ENCODE measurements around the gene BSND. TPM values are rescaled to one million over a fixed set of nuclear protein-coding genes. Genes with fewer than 3 reads are reported as not detected.
"Not testable (repeated sequence)": the region's sequence is repeated elsewhere in the genome, so short reads cannot be mapped to it uniquely, and the experiment has no call there.

Gene BSND
- 1 to 10 TPM; 4.0 to 4.5 (median 4.5) TPM for polyA plus RNA-seq (ENCODE audit: insufficient read length in 3 of 3)
- long read RNA-seq, donor 1, full-length matches to known transcripts, result 2 of 2 reads
- long read RNA-seq, donor 1, partial matches to known transcripts, result 0 of 2 reads
- long read RNA-seq, donor 1, other reads (novel, unspliced or antisense), result 0 of 2 reads
- long read RNA-seq, donor 2, full-length matches to known transcripts, result 6 of 6 reads
- long read RNA-seq, donor 2, partial matches to known transcripts, result 0 of 6 reads
- long read RNA-seq, donor 2, other reads (novel, unspliced or antisense), result 0 of 6 reads
- long read RNA-seq, donor 3, full-length matches to known transcripts, result 2 of 2 reads
- long read RNA-seq, donor 3, partial matches to known transcripts, result 0 of 2 reads
- long read RNA-seq, donor 3, other reads (novel, unspliced or antisense), result 0 of 2 reads
- long read RNA-seq, donor 4, full-length matches to known transcripts, result 3 of 3 reads
- long read RNA-seq, donor 4, partial matches to known transcripts, result 0 of 3 reads
- long read RNA-seq, donor 4, other reads (novel, unspliced or antisense), result 0 of 3 reads
- long read RNA-seq, donor 5, full-length matches to known transcripts, result 2 of 2 reads
- long read RNA-seq, donor 5, partial matches to known transcripts, result 0 of 2 reads
- long read RNA-seq, donor 5, other reads (novel, unspliced or antisense), result 0 of 2 reads
- long read RNA-seq, donor 6, full-length matches to known transcripts, result 7 of 7 reads
- long read RNA-seq, donor 6, partial matches to known transcripts, result 0 of 7 reads
- long read RNA-seq, donor 6, other reads (novel, unspliced or antisense), result 0 of 7 reads
- long read RNA-seq, donor 7, full-length matches to known transcripts, result 1 of 1 reads
- long read RNA-seq, donor 7, partial matches to known transcripts, result 0 of 1 reads
- long read RNA-seq, donor 7, other reads (novel, unspliced or antisense), result 0 of 1 reads
- long read RNA-seq, donor 8, result 0 reads
- long read RNA-seq, donor 9, full-length matches to known transcripts, result 3 of 3 reads
- long read RNA-seq, donor 9, partial matches to known transcripts, result 0 of 3 reads
- long read RNA-seq, donor 9, other reads (novel, unspliced or antisense), result 0 of 3 reads
- long read RNA-seq, donor 10, full-length matches to known transcripts, result 3 of 3 reads
- long read RNA-seq, donor 10, partial matches to known transcripts, result 0 of 3 reads
- long read RNA-seq, donor 10, other reads (novel, unspliced or antisense), result 0 of 3 reads
- long read RNA-seq, donor 11, full-length matches to known transcripts, result 2 of 2 reads
- long read RNA-seq, donor 11, partial matches to known transcripts, result 0 of 2 reads
- long read RNA-seq, donor 11, other reads (novel, unspliced or antisense), result 0 of 2 reads
- long read RNA-seq, donor 12, full-length matches to known transcripts, result 6 of 6 reads
- long read RNA-seq, donor 12, partial matches to known transcripts, result 0 of 6 reads
- long read RNA-seq, donor 12, other reads (novel, unspliced or antisense), result 0 of 6 reads
- long read RNA-seq, donor 13, full-length matches to known transcripts, result 2 of 2 reads
- long read RNA-seq, donor 13, partial matches to known transcripts, result 0 of 2 reads
- long read RNA-seq, donor 13, other reads (novel, unspliced or antisense), result 0 of 2 reads
- long read RNA-seq, donor 14, result 0 reads
- long read RNA-seq, donor 15, full-length matches to known transcripts, result 4 of 4 reads
- long read RNA-seq, donor 15, partial matches to known transcripts, result 0 of 4 reads
- long read RNA-seq, donor 15, other reads (novel, unspliced or antisense), result 0 of 4 reads
- long read RNA-seq, donor 16, full-length matches to known transcripts, result 4 of 4 reads
- long read RNA-seq, donor 16, partial matches to known transcripts, result 0 of 4 reads
- long read RNA-seq, donor 16, other reads (novel, unspliced or antisense), result 0 of 4 reads

GRCh38 chr1:54998677-54999076, at the start of gene BSND:
TSS of gene BSND (plus strand) at chr1:54998933. CDS start at chr1:54999187, 254 bp downstream.
- no peak for DNase-seq

DNA sequence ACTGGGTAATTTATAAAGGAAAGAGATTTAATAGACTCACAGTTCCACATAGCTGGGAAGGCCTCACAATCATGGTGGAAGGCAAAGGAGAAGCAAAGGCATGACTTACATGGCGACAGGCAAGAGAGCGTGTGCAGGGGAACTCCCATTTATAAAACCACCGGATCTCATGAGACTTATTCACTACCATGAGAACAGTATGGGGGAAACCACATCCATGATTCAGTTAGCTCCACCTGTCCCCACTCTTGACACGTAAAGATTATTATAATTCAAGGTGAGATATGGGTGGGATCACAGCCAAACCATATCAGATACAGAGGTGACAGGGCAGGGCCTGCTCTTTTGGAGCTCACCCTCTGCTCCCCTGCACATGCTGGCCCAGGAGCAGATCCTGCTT, 49.7 kb upstream of the BSND start:
- DNase-seq, result no peak

- DNase-seq, result no peak
Observed at GRCh38 chr1:54950006-54950368, 48.7 kb upstream of the BSND start.

GRCh38 chr1:54950369-54951163, 48.2 kb upstream of the BSND start:
- peak; percentile 82 for DNase-seq

DNA sequence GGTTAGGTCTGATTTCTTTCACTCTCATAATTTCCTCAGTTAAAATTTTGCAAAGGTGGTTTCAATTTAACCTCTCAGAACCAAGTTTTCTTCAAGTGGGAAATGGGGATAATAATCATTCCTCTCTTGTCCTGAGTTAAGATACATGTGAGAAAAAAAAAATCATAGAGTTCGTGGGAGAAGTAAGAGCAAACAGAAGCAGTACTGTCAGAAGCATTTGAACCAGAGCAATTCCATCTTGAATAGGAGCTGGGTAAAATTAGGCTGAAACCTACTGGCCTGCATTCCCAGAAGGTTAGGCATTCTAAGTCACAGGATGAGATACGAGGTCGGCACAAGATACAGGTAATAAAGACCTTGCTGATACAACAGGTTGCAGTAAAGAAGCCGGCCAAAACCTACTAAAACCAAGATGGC, 46.9 kb upstream of the BSND start:
- DNase-seq, result no peak

DNA sequence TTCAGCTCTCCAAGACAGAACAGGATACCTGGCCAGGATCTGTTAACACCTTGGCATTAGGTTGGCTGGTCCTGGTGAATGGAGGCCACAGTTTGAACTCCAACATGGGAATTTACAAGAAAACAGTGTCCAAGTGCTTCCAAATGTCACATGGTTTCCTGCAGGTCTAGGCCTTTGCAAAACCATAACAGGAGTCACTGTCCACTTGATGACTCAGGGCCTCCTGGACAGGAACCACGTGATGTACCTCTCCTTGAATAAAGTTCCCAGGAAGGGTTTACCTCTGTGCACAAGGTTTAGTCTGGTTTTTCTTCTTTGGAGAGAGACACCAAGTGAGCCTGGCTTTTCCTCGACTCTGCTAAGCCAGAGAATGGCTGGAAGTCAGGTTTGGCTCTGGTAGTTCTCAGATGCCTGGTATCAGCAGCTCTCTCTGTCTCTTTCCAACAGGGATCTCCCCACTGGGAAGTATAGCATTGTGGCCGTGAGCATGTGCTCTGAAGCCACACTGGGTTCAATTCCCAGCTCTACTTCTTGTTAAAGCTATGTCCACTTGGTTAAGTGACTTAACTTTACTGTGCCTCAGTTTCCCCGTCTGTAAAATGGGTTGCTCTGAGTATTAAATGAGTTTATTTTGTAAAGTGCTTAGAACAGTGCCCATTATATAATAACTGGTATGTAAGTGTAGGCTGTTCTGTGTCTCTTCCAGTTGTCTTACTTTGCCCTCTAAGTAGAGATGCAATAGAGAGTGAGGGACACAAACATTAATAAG, 45.6 kb upstream of the BSND start:
- no peak for DNase-seq

DNA sequence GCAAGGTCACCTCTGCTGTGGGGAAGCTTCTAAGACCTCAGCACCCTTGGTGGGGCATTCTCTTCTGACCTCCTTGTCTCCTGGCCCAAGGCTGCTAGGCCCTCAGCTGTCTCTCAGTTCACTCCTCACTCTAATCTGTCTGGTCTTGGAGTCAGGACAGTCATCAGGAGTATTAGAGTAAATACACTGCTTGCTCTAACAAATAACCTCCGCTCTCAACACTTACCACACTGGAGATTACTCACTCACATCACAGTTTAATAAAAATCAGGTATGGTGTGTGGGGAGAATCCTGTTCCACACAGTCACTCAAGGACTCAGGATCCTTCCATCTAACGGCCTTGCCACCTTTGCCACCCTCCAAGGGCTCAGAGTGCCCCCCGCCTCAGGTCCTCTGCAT, 44.9 kb upstream of the BSND start:
- no peak for DNase-seq

- no peak for DNase-seq
Observed at GRCh38 chr1:54955359-54955758, 43.4 kb upstream of the BSND start.

DNA sequence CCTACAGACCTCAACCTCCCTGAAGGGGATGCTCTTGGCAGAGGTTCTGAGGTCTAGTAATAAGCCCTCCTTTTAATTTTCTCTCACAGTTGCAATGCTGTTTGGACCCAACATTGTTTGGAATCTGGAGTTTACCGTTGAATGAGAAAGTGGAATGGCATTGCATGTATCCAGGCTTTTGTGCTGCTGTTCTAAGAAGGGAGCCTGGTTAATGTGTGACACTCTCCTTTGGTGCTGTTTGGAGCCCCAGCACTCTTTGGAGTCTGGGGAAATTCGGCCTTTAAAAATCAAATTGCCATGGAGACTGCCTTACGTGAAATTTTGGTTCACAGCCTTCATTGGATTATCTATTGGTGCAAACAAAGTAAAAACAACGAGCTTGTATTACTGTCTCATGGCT, 42.0 kb upstream of the BSND start:
- no peak for DNase-seq

DNA sequence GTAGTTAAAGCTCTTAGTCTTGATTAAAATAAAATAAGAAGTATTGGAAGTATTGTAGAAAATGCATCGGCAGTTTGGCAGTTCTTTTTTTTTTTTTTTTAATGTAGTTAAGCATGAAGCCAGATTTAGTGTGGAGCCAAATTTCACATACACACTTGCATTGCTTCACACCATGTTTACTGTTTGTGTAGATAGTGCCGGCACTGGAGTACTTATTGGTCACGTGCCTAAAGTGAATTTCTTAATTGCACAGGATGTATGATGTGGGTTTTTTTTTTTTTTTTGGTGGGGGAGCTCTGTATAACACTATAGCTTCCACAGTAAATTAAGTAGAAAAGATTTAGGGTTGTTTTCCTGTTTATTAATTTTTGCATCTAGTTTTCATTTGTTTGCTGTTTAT, 39.5 kb upstream of the BSND start:
- DNase-seq, result no peak

- no peak for DNase-seq
Observed at GRCh38 chr1:54962612-54963395, 35.9 kb upstream of the BSND start.

DNA sequence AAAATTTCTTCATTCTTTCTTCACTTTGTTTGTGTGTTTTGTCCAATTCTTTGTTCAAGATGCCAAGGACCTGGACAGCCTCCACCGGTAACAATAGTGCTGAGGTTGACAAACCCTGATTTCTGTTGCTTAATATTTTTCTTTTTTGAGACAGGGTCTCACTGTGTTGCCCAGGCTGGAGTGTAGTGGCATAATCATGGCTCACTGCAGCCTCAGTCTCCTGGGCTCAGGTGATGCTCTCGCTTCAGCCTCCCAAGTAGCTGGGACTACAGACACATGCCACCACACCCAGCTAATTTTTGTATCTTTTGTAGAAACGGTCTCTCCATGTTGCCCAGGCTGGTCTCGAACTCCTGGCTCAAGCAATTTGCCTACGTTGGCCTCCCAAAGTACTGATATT, 34.9 kb upstream of the BSND start:
- not testable (repeated sequence) for DNase-seq

DNA sequence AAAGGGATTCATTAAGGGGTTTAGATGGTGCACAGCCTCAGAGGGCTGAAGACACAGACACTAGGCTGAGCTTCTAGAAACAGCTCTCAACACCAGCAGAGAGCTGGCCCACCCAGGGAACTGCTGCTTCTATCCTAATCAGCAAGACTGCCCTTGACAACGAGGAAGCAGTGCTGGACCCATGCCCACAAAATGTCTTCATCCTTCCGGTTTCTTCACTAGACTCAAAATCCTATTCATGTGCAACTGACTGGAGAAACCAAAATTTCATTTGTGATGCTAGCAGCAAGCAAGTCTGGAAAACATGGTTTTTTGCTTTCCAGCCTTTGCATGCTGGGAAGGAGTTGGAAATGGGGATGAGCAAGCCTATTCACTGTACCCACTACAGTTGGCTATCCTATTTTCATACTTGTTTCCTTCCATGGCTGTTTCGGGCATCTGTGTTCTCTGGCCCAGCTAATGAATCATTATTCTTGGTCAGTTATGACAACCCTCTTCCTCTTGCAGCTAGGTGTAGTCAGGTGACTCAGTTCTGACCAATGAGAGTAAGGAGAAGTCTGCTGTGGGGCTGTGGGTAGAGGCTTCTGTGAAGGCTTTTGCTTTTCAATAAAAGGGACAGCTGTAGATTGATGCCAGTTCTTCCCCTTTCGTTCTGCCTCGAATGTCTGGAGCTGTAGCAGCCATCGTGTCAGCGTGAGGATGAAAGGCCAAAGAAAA, 33.0 kb upstream of the BSND start:
- DNase-seq, result no peak

DNA sequence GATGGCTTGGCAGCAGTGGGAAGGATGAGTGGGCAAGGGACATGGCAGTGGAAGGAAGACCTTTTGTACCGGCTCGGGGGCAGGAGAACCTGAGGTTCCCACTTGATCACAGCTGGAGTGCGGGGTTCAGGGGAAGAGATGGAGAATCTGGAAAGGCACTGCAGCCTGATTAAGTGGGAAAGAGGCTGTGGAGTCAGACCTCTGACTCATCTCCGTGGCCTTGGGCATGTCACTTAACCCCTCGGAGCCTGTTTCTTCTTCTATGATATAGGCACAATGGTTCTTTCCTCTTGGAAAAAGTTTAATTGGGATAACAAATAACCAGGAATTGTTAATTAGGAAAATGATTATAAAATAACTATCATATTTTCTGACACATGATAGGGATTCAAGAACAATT, 31.4 kb upstream of the BSND start:
- DNase-seq, result no peak

DNA sequence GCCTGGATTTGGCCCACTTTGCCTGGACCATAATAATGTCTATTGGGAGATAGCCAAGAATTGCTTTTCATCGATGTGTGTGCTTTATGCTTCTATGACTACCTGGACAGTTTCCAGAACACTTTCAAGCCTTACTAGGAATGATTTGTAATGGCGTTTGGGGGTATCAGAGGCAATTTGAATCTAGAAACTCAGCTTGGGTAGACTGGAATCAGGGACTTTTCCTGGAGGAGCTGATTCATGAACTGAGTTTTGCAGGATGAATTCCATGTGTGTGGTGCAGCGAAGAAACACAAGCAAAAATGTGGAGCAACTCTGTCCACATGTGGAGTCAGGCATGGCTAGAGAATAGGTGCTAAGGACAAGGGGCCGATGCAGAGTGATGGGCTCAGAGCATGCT, 30.2 kb upstream of the BSND start:
- no peak for DNase-seq

DNA sequence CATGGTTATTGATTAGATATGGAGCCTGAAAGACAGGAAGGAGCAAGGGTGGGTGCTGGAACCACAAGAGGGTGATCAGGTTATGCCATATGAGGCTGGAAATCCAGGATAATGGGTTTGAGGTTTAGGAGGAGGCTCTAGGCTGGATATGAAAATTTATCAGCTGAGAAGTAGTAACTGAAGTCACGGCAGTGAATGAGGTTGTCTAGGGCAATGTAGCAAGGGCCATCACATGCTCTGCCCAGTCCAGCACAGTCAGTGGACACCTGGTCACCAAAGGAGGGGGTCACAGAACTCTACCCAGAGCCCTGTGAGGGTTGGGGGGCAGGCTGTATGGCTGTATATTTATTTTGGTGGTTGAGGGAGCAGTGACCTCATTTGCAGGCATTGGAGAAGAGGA, 28.9 kb upstream of the BSND start:
- no peak for DNase-seq

DNA sequence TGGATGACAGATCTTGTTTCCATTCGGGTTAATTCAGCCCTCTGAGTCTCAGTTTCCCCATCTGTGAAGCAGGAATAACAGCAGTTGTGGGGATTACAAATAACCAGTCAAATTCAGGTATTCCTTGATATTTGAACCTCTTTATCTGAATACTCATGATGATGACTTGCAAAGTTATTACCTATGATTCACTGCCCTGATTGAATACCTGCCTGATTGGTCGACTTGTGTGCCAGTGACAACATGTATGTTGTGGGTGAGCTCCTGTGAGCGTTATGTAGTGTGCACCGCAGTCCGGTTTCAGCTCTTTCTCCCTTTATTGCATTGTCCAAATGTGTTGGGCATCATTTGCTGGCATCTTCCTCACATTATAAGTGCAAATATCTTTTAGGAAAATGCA, 27.8 kb upstream of the BSND start:
- no peak for DNase-seq

GRCh38 chr1:54971317-54971791, 27.4 kb upstream of the BSND start:
- DNase-seq, result no peak
